Endothelial cell of umbilical vein (primary cell): Measurements from ENCODE around the gene PLD1. TPM values are rescaled to one million over a fixed set of nuclear protein-coding genes. Genes with fewer than 3 reads are reported as not detected.

Experiments
- BruUV-seq: library from RNA; stranded (reverse); fragments of 400-500 nt; replicated peaks from 2 replicates; lab custom pipeline; 2021; lab: Mats Ljungman, UMichigan
- CTCF ChIA-PET: fragments of 300-600, 350-600 bp; sonication (Branson Sonifier 250); formaldehyde crosslinking; loops from one replicate; lab custom pipeline; 2021; ENCODE audit warnings: antibody characterized with exemption, inconsistent platforms; lab: Charles Lee
- POLR2A ChIA-PET: fragments of 300-600, 350-600 bp; sonication (Branson Sonifier 250); formaldehyde crosslinking; loops from one replicate; lab custom pipeline; 2021; ENCODE audit warnings: antibody characterized with exemption, inconsistent platforms; lab: Charles Lee
- DNase-seq: peaks from one replicate; pipeline ENCODE4 v3.0.0-alpha.2; 2011; ENCODE audit warnings: low read depth, low spot score
- FAIRE-seq: peaks from 2 replicates; lab custom pipeline; 2011; peaks lifted over from hg19 to GRCh38; lab: Jason Lieb, UNC
- H2AFZ ChIP-seq: 2 replicates; pipeline ENCODE4 v1.6.0; 2012; ENCODE audit warnings: low read depth, low read length, control low read depth, inconsistent platforms
- H3K27ac ChIP-seq: 2 replicates; pipeline ENCODE4 v1.5.1; 2011; ENCODE audit warnings: low read depth, mild to moderate bottlenecking, control low read depth, low read length, moderate library complexity; ENCODE audit not compliant: insufficient read depth
- H3K27me3 ChIP-seq, 2 experiments: 2 replicates each; pipeline versions ENCODE4 v1.6.0 to v1.6.1; 2011; ENCODE audit warnings: low read length in 2 of 2, mixed read lengths in 1 of 2; ENCODE audit not compliant: control insufficient read depth in 2 of 2, insufficient read depth in 2 of 2
- H3K36me3 ChIP-seq, 2 experiments: 2 replicates in 1 of 2; 3 replicates in 1 of 2; pipeline ENCODE4 v1.5.1; 2011; ENCODE audit warnings: low read length in 2 of 2, mild to moderate bottlenecking in 1 of 2, moderate library complexity in 1 of 2; ENCODE audit not compliant: control insufficient read depth in 2 of 2, insufficient read depth in 2 of 2; ENCODE audit errors: extremely low read depth in 1 of 2
- H3K4me1 ChIP-seq: 3 replicates; pipeline ENCODE4 v1.5.1; 2011; ENCODE audit warnings: mild to moderate bottlenecking, low read length; ENCODE audit not compliant: control insufficient read depth, insufficient read depth; ENCODE audit errors: extremely low read depth
- H3K4me2 ChIP-seq: 2 replicates; pipeline ENCODE4 v1.6.1; 2011; ENCODE audit warnings: low read length, control low read depth, mixed read lengths; ENCODE audit not compliant: insufficient read depth
- H3K4me3 ChIP-seq, 3 experiments: fragments of 200-600 bp in 1 of 3; sonication (generic), shearing (Covaris generic) in 1 of 3; replicated peaks in 1 of 3; 2 replicates each; pipeline ENCODE4 v1.5.1; 2011 to 2016; ENCODE audit warnings: control low read depth in 3 of 3, low read length in 3 of 3, mild to moderate bottlenecking in 2 of 3, inconsistent platforms in 1 of 3, low read depth in 1 of 3, moderate library complexity in 1 of 3; ENCODE audit not compliant: insufficient read depth in 1 of 3
- H3K79me2 ChIP-seq: 2 replicates; pipeline ENCODE4 v1.6.0; 2012; ENCODE audit warnings: low read length, inconsistent platforms; ENCODE audit not compliant: control insufficient read depth, insufficient read depth
- H3K9ac ChIP-seq: replicated peaks from 2 replicates; pipeline ENCODE3; 2011; ENCODE audit warnings: low read length, control low read depth; ENCODE audit not compliant: insufficient read depth; ENCODE audit errors: extremely low read depth
- H3K9me1 ChIP-seq: replicated peaks from 3 replicates; pipeline ENCODE4 v1.6.0; 2011; ENCODE audit warnings: mild to moderate bottlenecking, low read length; ENCODE audit not compliant: control insufficient read depth, insufficient read depth; ENCODE audit errors: extremely low read depth
- H3K9me3 ChIP-seq: replicated peaks from 2 replicates; pipeline ENCODE4 v1.5.1; 2012; ENCODE audit warnings: low read length, inconsistent platforms; ENCODE audit not compliant: control insufficient read depth, insufficient read depth
- H4K20me1 ChIP-seq: replicated peaks from 2 replicates; pipeline ENCODE3; 2011; ENCODE audit warnings: mild to moderate bottlenecking, low read length; ENCODE audit not compliant: control insufficient read depth, insufficient read depth; ENCODE audit errors: extremely low read depth
- EZH2 ChIP-seq: IDR thresholded peaks from 2 replicates; pipeline ENCODE4 v1.6.1; 2012; ENCODE audit warnings: borderline replicate concordance, low read depth, mild to moderate bottlenecking, moderate library complexity, low read length, inconsistent platforms; ENCODE audit not compliant: severe bottlenecking
- FOS ChIP-seq: IDR thresholded peaks from 2 replicates; pipeline ENCODE4 v1.6.1; 2011; ENCODE audit warnings: mild to moderate bottlenecking, low read length, moderate library complexity, borderline replicate concordance; ENCODE audit not compliant: insufficient read depth
- GATA2 ChIP-seq: IDR thresholded peaks from 2 replicates; pipeline ENCODE4 v1.7.0; 2011; ENCODE audit warnings: low read depth, mild to moderate bottlenecking, moderate library complexity, mixed read lengths, low read length; ENCODE audit not compliant: insufficient read length, insufficient read depth
- JUN ChIP-seq: IDR thresholded peaks from 2 replicates; pipeline ENCODE4 v1.6.1; 2011; ENCODE audit warnings: borderline replicate concordance, low read depth; ENCODE audit not compliant: insufficient read length, insufficient read depth
- MAX ChIP-seq: IDR thresholded peaks from 2 replicates; pipeline ENCODE4 v1.6.1; 2011; ENCODE audit not compliant: insufficient read depth, insufficient read length
- MYC ChIP-seq: IDR thresholded peaks from one replicate; pipeline ENCODE4 v1.6.1; 2011; ENCODE audit warnings: mild to moderate bottlenecking, low read depth, low read length
- POLR2A ChIP-seq: IDR thresholded peaks from 2 replicates; pipeline ENCODE4 v1.6.1; 2012; ENCODE audit warnings: low read depth, mild to moderate bottlenecking, control low read depth, low read length
- POLR2AphosphoS5 ChIP-seq: IDR thresholded peaks from 2 replicates; pipeline ENCODE4 v1.6.1; 2012; ENCODE audit warnings: low read depth, mild to moderate bottlenecking, control low read depth, low read length, moderate library complexity; ENCODE audit not compliant: insufficient read depth
- dilution Hi-C: fragments of 300-500 bp; cut with MboI; formaldehyde crosslinking; loops from one replicate; pipeline ENCODE4 v1.15.0; 2019; ENCODE audit warnings: low sequenced_read_pairs; ENCODE audit not compliant: extremely low pct_ligation_motif_present
- intact Hi-C: fragments of 100-400 bp; cut with micrococcal nuclease; formaldehyde crosslinking; loops from one replicate; pipeline ENCODE4 v1.10.0; 2022
- polyA plus RNA-seq, 4 experiments: library from polyadenylated mRNA; depleted of rRNA in 3 of 4; stranded (reverse) in 3 of 4; unstranded in 1 of 4; fragments of >200 nt; gene quantifications; 2 replicates each; pipeline versions ENCODE4 v1.2.1 to v1.2.3, GENCODE V29; 2011 to 2012; ENCODE audit warnings: missing spikeins in 1 of 4
- total RNA-seq: library from RNA; stranded (reverse); gene quantifications from 2 replicates; pipeline ENCODE4 v1.2.3, GENCODE V29; 2021
- TF ChIP-seq, protein P1 (sequence below), 2 donors: IDR thresholded peaks; 1 replicate in 1 of 2; 2 replicates in 1 of 2; pipeline ENCODE4 v1.5.1; 2011; ENCODE audit warnings: low read length in 2 of 2, mild to moderate bottlenecking in 2 of 2, moderate library complexity in 2 of 2, control low read depth in 1 of 2, inconsistent platforms in 1 of 2, low read depth in 1 of 2; ENCODE audit not compliant: insufficient read depth in 1 of 2; ENCODE audit errors: extremely low read depth in 1 of 2

The PLD1 gene
- total and polyA plus RNA-seq, 2 donors (not counting 3 experiments of a cell fraction or from before 2014, with no cell fraction given): 42.0 to 108 TPM

DNA sequence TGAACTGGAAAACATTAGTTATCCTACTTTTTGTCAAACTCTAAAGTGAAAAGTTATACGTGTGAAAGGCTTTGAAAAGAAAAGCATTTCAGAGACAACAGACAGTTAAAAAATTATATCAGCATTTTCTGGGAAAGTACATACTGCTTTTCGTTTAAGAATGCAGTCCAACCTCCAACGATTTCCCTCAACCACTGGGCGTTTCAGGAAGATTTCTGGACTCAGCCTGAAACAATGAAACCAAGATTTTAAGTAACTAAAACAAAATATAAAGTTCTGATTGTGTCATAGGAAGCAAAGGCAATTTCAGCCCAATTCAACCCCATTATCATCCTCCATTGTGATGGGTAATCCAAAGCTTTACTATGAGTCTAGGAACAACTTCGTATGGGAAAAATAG, 110.7 kb downstream of the PLD1 start:
- no peaks in the 10 kb centered on the region for H3K9me1 ChIP-seq
- DNase-seq (no peak), FAIRE-seq (no peak)
- H3K27ac ChIP-seq: no peak overlapping the region
- no peaks in the 10 kb centered on the region for H3K79me2 ChIP-seq
- CTCF ChIA-PET: interaction anchor here (1.0 to 1.7 kb wide), 3 partner anchors 13 to 134 kb away, joined by 4 read pairs; no protein-coding TSS in a partner anchor
- H3K9me3 ChIP-seq: no peaks in the 10 kb centered on the region
- H3K4me2 ChIP-seq: no peak overlapping the region
- TF ChIP-seq FOS (no peak), JUN (no peak), POLR2A (no peak), POLR2AphosphoS5 (no peak), GATA2 (no peak), MYC (no peak), EZH2 (no peak), MAX (no peak)
- TF ChIP-seq, protein P1, sequence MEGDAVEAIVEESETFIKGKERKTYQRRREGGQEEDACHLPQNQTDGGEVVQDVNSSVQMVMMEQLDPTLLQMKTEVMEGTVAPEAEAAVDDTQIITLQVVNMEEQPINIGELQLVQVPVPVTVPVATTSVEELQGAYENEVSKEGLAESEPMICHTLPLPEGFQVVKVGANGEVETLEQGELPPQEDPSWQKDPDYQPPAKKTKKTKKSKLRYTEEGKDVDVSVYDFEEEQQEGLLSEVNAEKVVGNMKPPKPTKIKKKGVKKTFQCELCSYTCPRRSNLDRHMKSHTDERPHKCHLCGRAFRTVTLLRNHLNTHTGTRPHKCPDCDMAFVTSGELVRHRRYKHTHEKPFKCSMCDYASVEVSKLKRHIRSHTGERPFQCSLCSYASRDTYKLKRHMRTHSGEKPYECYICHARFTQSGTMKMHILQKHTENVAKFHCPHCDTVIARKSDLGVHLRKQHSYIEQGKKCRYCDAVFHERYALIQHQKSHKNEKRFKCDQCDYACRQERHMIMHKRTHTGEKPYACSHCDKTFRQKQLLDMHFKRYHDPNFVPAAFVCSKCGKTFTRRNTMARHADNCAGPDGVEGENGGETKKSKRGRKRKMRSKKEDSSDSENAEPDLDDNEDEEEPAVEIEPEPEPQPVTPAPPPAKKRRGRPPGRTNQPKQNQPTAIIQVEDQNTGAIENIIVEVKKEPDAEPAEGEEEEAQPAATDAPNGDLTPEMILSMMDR (IDR thresholded peaks at IDR 0.05; ENCODE audit: extremely low read depth in 1 of 2, insufficient read depth in 1 of 2, low read depth in 1 of 2, low read length in 2 of 2): no peak
- intact Hi-C loops (no loop called here), dilution Hi-C loops (no loop called here)
- no peak overlapping the region for H2AFZ ChIP-seq
- H3K27me3 ChIP-seq: no peaks in the 10 kb centered on the region
- POLR2A ChIA-PET: no interaction called here
- no peaks in the 10 kb centered on the region for H4K20me1 ChIP-seq
- H3K4me3 ChIP-seq: no peak overlapping the region
- H3K4me1 ChIP-seq: no peaks in the 10 kb centered on the region
- peaks cover 2 to 4% of the 10 kb centered on the region in 2 experiments for H3K36me3 ChIP-seq
- no TSS peak for BruUV-seq
- H3K9ac ChIP-seq: no peak overlapping the region
